Activated CD4-positive, alpha-beta T cell treated with anti-CD3 and anti-CD28 coated beads, Interleukin-2, Interleukin-4, amounts not matched to agents 100 ng/mL and 50 ng/mL, durations not matched to agents 16 hours and 8 hours (primary cell): ENCODE data around the gene RCN1.
A peak's percentile ranks its signal among the peaks of the same experiment; 100 is the strongest.
"Not testable (repeated sequence)": the region's sequence is repeated elsewhere in the genome, so short reads cannot be mapped to it uniquely, and the experiment has no call there.

Experiments
- DNase-seq: peaks from one replicate; pipeline ENCODE4 v3.0.0-alpha.2; 2020; ENCODE audit warnings: low spot score

RCN1 gene

DNA sequence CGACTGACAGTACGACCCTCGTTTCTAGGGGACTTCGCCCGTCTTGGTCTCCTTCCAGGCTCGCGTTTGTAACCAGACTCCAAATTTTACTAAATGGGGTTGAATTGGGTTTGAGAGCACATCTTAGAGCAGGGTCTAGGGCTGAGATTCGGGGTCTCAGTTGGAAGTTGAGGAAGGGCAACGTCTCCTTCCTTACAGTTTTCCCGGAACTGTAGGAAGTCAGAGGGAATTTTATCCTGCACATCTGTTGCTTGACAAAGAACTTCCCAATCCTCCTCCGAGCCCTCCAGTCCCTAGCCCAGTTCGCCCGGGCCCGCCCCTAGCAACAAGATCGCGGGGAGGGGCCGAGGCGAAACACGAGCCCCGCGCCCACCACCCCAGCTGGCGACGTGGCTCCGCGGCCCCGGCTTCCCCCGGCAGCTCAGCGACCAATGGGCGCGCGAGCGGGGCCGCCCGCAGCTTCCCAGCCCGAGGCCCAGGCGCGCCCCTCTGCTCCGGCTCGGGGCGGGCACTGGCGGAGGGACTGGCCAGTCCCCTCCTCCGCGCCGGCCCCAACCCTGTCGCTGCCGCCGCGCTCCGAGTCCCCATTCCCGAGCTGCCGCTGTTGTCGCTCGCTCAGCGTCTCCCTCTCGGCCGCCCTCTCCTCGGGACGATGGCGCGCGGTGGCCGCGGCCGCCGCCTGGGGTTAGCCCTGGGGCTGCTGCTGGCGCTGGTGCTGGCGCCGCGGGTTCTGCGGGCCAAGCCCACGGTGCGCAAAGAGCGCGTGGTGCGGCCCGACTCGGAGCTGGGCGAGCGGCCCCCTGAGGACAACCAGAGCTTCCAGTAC is at the start of gene RCN1:
TSS of gene RCN1 (plus strand) at position 530 of the 826 bp plus-strand sequence. CDS start at position 653, 123 bp downstream.
- peak; percentile 30 for DNase-seq

DNA sequence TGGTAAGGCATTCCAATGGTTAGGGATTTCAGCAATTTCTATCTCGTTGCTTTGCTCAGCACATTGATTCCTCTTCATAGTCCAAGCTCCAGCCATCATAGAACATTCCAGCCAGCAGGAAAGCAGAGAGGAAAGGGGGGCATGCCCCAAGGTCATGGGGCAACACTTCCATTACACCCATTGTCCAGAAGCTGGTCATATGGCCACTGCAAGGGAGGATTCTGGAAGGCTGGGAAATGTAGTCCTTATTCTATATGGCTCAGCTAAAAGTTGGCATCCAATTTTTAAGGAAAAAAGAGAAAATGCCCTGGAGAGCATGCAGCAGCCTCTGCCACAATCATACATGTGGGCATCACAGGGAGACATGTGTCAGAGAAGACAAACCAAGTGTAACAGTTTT is 47.1 kb upstream of the RCN1 start:
- DNase-seq, result no peak

DNA sequence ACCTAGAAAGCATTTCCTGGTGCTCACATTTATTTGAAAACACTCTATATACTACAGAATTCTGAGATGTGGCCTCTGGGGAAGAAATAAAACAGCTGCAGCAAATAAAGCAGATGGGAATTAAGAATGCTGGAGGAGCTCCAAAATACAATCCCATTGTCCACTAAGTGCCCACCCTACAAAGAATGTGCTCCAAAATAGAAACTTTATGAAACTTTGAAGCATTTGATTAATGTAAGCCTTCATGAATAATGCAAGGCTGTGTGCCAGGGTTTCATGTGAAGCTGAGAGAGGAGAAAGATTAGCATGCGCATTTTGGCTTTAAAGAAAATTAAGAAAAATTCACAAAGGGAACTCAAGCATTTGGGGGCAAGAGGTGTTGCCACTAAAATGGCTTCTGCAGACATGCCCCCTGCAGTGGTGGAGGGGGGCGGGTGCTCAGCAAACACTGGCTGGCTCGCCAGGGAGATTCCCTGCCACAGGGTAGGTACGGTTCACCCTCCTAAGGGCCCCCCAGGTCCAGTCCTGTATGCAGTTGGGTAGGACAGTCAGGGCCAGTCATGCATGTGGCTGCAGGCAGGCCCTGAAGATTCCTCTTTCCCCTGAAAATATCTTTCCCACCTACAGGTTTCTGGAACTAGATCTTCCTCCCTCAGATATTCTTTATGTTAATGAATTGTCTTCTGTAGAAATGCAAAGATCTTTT is 46.6 kb upstream of the RCN1 start:
- DNase-seq, result no peak

DNA sequence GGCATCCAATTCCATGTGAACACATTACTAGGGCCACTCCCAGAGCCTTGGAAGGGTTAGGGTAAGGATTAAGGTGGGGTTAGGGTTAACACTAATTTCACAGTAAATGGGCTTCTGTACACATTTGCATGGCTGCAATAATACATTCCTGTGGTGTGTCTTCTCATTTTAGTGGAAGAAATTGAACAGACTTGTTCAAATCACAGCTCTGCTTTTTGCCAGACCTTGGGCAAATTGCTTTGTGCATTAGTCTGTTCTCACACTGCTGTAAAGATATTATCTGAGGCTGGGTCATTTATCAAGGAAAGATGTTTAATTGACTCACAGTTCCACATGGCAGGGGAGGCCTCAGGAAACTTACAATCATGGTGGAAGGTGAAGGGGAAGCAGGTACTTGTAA is 45.4 kb upstream of the RCN1 start:
- DNase-seq, result no peak

- no peak for DNase-seq
Measured at GRCh38 chr11:32050264-32050663, 40.6 kb upstream of the RCN1 start.

- DNase-seq, result peak; percentile 62
Measured at GRCh38 chr11:32052215-32052614, 38.7 kb upstream of the RCN1 start.

DNA sequence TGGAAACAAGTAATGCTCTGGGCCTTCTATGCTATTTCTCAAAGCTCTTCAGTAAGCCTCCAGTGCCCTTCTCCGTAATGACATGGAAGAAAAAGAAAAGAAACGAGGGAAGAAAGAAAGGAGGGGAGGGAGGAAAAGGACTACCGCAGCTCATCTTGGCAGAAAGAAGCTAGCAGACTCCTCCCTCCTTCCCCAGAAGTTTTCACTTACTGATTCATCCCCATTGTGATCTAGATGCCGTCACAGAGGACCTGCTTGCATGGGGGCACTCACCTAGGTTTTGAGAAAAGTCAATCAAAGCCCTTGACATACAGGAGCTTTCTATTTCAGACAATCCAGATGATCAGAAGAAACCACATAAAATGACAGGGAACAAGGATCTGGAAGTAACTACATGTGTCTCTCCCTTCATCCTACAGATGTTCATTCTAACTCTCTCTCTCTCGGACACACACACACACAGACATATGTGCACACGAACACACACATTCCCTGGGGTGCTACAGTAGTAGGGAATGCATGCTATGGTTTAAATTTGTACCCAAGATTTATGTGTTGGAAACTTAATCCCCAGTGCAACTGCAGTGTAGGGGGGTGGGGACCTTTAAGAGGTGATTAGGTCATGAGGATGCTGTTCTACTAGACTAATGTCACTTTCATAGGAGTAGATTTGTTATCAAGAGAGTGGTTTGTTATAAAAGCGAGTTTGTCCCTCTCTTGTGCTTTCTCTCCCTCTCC is 37.6 kb upstream of the RCN1 start:
- DNase-seq, result no peak

DNA sequence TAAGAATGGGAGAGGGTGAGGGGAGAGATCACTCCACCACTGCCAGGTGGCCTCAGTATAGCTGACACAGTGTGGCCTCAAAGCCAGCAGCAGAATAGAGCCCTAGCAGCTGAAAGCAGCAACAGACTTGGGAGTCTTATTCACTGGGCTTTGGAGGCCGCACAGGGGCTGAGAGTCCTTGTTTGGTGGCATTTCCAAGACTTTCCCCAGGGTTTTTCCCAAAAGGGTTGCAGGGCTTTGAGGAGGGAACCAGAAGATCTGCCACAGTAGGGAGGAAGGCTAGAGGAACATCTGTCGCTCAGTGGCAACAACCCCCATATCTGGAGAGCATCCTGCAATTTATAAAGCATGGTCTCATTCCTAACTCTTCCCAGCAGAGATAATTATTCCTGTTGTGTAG is 35.0 kb upstream of the RCN1 start:
- no peak for DNase-seq

- no peak for DNase-seq
Measured at GRCh38 chr11:32056438-32056837, 34.4 kb upstream of the RCN1 start.

DNA sequence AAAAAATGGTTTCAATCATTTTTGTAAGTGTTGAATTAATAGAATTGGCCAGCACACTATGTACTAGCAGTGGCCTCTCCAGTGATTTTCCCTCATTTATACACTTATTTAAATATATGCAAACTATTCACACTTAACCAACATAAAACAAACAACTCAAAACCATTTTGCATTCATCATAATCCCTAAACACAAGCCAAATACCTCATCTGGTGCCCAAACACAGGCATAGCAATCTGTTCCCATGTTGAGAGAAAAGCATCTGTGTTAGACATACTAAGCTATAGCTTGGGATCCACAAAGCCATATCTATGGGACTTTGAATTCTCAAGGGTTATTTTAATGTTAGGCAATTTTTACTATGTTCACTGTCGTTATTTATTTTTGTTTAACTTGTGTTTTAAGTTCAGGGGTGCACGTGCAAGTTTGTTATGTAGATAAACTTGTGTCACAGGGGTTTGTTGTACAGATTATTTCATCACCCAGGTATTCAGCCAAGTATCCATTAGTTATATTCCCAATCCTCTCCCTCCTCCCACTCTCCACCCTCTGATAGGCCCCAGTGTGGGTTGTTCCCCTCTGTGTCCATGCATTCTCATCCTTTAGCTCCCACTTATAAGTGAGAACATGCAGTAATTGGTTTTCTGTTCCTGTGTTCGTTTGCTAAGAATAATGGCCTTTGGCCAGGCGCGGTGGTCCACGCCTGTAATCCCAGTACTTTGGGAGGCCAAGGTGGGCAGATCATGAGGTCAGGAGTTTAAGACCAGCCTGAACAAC is 31.0 kb upstream of the RCN1 start:
- no peak for DNase-seq

GRCh38 chr11:32062540-32062939 is 28.3 kb upstream of the RCN1 start:
- DNase-seq, result no peak

DNA sequence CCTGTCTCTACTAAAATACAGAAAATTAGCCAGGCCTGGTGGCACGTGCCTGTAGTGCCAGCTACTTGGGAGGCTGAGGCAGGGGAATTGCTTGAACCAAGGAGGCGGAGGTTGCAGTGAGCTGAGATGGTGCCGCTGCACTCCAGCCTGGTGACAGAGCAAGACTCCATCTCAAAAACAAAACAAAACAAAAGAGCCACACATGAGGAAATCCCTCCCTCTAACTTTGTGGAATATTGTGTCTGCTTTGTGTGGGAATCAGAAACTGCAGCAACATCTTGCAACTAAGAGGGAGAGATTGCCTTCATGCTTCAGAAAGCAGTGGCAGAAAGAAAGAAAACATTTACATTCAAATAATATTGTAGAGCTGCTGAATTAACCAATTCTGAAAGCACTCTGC is 27.8 kb upstream of the RCN1 start:
- DNase-seq, result not testable (repeated sequence)

DNA sequence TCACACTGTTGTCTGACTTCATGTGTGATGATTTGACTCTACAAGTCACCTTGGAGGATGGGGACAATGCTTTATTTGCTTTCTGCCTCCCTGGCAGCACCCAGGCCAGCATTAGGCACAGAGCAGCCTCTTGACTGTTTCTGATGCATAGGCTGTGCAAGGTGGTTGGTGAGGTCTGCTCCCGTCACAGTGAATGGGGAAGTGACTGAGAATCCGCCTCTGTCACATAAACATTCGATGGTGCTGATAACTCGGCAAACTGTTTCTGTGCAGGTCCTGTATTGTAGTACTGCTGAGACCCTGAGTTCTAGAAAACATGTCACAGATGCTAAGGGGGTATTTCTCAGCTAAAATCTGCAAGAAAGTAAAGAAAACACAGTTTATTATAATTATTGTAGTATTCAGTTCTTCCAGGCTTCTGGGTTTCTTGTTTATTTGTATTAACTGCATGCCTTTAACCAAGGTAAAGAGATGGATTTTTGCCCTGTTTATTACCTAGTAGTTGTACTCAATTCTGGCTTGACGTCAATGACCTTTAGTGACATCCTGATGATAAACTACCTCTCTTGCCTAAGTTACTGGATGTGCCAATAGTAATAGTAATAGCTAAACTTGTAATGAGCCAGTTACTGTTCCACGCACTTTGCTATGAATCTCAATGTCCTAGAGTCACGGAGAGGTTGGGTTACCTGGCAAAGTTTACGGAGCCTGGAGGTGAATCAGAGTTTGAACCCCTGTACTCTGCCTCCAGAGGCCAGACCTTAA is 24.8 kb upstream of the RCN1 start:
- DNase-seq, result no peak

GRCh38 chr11:32068134-32068870 is 22.6 kb upstream of the RCN1 start:
- no peak for DNase-seq

DNA sequence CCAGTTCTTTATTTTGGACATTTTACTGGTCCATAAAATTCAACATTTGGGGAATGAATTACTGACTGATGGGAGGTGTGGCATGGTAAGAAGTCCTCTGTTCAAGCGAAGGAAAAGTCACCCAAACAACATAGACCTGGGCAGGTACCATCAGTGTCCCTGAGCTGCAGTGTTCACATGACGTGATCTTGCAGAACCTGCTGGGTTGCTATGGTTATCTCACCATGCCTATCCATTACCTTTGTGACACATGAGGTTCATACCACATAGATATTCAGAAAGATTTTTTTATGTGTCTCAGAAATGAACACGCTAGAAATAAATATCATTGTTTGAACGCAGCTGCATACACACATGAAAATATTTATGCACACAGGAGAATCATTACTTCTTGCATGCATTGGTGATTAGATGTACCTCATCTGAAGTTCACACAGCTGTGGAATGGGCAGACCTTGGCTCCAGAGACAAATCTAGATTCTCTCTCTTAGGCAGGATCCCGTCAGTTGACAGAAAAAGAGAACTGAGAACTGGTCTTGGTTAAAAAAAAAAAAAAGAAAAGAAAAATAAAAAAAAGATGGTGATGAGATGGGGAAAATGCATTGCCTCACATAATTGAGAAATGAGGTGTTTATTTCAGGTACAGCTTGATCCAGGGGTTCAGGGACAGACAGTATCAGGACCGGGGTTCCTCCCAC is 21.4 kb upstream of the RCN1 start:
- DNase-seq, result no peak

DNA sequence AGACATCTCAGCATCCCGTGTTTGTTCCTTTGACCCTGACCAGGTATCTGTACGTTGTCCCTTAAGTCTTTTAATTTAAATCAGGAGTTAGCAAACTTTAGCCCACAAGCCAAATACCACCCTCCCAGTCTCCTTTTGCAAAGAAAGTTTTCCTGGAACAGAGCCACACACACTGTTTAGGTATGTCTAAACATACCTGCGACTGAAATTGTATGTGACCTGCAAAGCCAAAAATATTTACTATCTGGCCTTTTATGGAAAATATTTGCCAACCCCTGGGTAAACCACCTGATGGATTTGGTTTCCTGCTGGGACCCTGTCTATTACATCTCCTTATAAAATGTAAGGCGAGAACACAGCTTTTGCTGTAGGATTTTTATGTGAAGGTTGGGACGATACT is 20.2 kb upstream of the RCN1 start:
- DNase-seq, result no peak

DNA sequence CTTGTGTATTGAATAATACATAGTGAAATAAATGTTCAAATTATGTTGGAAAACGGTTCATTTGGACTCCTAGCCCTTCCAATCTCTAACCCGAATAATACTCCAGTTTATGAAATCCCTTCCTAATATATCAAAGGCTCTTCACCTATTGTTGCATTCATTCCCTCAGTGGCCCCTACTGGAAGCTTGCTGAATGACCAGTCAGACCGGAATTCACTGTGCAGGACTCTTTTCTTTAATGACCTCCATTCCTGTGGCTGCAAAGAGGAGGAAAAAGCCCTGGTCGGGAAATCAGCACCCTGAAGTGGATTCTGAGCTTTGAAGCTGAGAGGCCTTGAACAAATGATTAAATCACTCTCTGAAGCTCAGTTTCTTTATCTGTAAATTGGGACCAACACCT is 19.1 kb upstream of the RCN1 start:
- no peak for DNase-seq

DNA sequence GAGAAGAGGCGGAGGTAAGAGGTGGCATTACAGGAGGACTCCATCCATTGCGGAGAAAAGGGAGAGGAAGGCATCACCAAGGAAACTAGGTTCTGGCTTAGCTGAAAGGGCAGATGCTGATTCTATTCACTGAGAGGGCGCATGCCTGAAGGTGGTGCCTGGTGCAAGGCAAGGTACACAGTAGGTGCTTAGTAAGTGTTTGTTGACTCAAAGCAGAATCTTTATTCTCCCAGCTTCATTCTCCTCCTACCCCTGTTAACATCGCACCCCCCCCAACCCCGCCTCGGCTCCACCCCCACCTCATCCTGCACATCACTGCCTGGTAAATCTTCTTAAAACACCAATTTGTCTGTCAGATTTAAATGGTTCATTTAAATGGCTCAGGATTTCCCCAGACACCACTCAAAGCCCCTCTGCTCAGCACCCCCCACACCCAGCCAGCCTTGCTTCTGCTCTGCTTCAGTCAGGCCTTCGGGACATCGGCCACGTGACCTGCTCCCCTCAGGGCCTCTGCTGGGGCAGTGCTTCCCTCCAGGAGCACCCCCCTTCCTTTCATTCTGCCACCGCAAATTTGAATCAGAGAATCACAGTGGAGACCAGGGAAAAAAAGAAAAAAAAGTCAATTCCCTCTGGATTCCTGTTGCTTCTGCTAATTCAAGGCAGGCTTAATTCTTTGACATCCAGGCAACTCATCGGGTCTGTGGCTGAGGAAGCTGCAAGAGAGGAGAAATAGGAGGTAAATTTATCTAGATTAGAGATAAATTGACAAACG is 17.8 kb upstream of the RCN1 start:
- DNase-seq, result no peak

GRCh38 chr11:32073644-32074026 is 17.2 kb upstream of the RCN1 start:
- DNase-seq, result no peak
